ENCODE data around the gene STK33.

The STK33 gene

DNA sequence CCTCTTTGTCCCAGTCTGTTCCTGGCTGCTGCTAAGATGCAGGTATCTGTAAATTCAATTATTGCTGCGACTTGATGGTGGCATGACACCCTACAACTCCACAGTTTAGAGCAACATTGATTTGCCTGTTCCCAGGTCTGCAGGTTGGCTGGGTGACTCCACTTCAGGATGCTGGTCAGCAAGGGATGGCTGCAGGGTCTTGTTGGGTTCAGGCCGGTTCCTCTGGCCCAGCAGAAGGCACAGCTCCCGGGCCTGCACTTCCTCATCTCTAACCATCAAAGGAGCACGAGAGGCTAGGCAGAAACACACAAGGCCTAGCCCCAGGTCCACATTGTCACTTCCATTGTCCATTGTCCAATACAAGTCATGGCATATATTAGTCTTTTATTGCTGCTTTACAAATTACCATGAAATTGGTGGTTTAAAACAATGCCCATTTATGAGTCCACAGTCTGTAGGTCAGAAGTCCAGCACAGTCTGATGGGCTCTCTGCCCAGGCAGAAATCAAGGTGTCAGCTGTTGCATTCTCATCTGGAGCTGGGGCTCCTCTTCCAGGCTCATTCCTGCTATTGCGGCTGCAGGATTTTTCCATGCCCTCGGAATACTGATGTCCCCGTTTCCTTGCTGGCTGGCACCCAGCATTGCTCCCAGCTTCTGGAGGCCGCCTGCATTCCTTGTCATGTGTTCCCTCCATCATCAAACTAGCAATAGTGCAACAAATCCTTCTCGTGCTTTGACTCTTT is 233.8 kb downstream of the STK33 start:
- no peak for DNase-seq (ENCODE audit: low read depth, low spot score)
- no peak overlapping the region for H3K27ac ChIP-seq

DNA sequence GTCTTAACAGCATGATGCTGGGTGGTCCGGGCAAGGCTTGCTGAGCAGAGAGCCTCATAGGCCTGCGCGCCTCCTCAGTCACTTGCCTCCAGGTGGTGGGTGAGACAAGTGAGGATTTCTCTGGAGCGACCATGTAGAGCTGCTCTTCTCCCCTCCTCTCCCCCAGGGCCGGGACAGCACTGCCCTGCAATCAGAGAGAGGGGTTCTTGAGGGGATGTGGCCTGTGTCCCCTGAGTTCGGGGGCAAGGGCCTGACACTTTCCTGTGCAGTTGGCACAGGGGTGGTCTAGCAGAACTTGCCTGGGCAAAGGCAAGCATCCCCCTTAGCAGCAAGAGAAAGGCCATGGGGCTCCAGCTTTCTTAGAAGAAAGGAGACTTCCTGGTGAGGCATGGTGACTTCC is 234.5 kb downstream of the STK33 start:
- DNase-seq (ENCODE audit: low read depth, low spot score): no peak
- no peak overlapping the region for H3K27ac ChIP-seq

DNA sequence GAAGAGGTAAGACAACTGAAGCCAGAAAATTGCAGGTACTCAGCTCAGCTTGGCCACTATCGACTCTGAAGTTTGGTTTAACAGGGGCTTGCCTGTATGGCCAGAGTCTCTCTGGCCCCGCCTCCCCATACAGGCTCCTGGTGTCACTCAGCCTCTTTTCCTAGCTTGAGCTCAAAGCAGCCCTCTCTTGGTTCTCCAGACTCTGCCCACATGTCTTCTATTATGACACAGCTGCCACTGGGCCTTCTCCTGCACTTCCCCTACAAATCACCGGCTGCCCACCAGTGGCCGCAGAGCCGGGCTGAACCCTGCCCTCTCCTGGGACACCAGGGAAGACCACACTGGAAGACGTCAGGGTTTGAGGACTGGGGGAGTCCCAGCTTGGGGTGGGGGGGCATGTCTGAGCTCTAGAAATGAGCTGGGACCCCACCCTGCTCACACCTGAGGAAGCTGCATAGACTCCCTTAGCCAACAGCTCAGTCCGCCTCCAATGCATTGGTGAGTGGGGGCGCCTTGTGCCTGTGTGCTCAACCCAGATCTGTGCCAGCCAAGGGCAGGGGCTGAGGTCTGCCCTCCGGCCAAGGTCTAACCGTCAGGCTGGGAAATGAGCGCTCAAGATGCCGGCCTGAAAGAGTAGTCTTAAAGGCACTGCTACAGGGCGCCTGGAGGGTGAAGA is 236.0 kb downstream of the STK33 start:
- no peak for DNase-seq (ENCODE audit: low read depth, low spot score)
- no peak overlapping the region for H3K27ac ChIP-seq

DNA sequence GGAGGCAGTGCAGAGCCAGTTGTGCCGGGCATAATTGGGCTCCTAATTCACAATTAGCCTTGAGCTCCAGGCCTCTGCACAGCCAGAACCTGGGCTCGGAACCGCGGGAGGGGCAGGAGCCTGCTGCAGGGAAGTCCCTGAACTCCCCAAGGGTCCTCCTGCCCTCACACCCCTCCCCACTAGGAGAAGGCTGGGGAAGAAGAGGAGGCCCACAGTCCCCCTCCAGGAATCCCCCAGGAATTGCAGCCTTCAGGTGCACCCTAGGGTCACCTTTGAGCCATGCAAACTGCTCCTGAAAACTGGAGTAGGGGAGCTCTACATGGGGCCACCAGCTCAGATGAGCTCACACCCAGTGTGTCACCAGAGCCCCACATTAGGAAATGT is 236.5 kb downstream of the STK33 start:
- no peak overlapping the region for H3K27ac ChIP-seq
- no peak for DNase-seq (ENCODE audit: low read depth, low spot score)

DNA sequence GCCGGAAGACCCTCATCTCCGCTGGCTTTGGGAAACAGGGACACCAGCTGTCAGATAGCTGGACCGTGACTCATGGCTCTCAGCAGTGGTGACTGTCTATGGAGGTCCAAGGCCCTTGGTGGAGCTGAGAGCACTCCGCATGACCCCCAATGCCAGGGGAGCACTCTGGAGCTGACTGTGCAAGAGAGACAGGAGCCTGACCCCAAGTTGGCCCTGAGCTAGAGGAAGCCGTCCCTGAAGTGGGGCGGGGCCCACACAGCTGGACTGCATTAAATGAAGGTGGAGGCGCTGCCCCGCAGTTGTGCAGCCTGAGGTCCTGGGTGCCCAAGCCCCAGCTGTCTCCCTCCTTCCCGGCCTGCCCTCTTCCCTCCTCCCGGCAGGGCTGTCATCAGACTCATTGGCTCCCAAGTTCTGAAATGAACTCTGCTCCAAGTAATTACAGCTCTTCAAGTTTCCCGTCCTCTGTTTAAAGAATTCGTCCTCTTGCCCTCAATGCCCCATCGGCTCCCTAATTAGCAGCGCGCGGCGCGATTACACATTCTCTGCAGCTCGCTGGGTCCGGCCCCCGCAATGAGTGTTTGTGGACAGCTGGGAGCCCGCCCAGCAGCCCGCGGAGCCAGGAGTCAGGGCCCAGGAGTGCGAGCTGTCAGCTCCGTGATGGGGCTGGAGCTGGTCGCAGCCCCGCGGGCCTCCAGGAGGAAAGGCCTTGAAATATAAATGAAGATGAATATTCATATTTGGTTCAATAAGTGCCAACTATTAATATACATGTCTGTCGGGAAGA is 237.1 kb downstream of the STK33 start:
- DNase-seq (ENCODE audit: low read depth, low spot score): no peak
- no peak overlapping the region for H3K27ac ChIP-seq

DNA sequence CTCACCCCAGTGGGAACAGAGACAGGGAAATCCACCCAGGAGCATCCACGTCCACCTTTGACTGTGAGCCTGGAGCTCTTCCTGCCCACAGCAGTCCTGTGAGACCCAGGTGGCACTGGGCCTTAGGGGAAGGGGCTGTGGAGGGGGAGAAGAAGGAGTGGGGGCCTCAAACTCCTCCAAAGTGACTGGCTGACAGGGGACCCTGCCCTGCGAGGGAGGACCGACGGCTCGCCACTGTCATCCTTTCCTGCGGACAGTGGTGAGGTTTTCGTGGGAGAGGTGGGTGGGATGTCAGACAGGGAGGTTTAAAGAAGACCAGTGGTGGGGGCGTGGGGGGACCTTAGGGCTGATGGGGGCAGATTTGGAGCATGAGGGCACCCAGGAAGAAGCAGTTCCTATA is 237.8 kb downstream of the STK33 start:
- DNase-seq (ENCODE audit: low read depth, low spot score): no peak
- no peak overlapping the region for H3K27ac ChIP-seq

DNA sequence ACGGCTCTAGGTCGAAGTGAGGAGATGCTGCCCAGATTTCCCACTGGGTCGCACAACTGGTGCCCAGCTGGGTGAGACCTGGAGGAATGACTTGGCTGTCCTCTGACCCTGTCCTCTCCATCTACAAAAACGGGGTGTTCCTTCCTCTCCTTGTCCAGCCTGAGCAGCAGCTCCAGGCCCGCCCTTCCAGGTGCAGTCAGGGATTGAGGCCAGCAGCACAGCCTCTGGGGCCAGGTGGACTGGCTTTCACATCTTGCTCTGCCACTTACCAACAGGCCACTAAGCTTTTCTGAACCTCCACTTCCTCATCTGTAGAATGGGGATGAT is 238.6 kb downstream of the STK33 start:
- H3K27ac ChIP-seq: no peak overlapping the region
- no peak for DNase-seq (ENCODE audit: low read depth, low spot score)

DNA sequence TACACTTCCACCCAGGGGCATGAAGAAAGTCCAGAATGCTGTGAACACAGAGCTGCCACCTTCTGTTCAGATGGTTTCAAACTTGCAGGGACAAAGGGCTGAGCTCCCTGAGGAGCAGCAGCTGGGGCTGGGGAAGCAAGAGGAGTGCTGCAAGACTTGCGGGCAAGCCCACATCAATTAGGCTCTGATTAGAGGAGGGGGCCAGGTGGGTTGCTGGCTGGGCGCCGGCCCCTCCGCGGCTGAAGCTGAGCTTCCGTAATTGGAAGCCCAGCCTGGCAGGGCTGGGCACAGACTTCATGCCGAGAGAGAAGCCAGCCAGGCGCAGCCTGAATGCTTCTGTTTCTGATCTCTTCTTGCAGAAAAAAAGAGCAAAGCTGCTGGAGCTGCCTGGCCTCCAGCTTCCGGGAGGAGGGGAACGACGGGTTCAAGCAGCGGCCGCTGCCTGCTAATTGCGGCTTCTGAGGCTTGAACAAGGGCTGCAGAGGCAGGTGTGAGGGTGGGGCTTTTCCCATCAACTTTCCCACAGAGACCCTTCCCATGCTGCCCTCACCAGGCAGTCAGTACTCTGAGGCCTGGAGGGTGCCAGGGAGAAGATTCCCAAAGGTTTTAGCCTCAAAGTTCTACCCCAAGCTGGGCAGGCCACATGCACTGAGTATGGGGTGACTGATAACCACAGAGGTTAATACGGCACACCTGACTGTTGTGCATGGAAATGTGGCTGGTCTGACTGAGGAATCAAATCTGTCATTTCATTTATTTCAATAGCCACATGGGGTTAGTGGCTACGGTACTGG is 239.2 kb downstream of the STK33 start:
- H3K27ac ChIP-seq: no peak overlapping the region
- no peak for DNase-seq (ENCODE audit: low read depth, low spot score)

DNA sequence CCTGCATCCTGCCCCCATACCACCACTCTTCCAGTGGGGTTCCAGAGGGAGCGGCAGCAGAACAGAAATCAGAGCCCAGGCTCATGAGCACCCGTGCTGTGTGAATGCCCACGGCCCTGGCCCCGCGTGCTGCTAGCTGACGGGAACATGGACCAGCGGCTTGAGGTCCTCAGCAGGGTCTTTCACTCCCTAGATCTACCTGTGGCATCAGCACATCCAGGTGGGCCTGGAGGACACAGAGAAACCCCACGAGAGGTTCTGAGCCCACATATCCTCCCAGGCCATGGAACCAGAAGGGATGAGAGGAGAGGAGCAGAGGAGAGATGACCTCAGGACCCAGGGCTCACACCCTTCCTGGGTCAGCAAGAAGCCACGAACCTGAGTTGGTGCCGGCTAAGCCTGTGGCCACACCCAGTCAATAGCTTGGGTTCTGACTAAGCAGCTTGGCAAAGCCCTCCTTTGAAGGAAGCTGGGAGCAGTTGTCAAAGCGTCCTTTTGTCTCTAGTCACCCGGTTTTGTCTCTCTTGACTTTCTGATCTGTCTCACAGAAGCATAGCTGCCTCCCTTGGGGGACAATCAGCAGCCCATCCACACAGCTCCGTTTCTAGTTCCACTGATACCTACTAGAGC is 241.0 kb downstream of the STK33 start:
- no peak overlapping the region for H3K27ac ChIP-seq
- DNase-seq (ENCODE audit: low read depth, low spot score): no peak

DNA sequence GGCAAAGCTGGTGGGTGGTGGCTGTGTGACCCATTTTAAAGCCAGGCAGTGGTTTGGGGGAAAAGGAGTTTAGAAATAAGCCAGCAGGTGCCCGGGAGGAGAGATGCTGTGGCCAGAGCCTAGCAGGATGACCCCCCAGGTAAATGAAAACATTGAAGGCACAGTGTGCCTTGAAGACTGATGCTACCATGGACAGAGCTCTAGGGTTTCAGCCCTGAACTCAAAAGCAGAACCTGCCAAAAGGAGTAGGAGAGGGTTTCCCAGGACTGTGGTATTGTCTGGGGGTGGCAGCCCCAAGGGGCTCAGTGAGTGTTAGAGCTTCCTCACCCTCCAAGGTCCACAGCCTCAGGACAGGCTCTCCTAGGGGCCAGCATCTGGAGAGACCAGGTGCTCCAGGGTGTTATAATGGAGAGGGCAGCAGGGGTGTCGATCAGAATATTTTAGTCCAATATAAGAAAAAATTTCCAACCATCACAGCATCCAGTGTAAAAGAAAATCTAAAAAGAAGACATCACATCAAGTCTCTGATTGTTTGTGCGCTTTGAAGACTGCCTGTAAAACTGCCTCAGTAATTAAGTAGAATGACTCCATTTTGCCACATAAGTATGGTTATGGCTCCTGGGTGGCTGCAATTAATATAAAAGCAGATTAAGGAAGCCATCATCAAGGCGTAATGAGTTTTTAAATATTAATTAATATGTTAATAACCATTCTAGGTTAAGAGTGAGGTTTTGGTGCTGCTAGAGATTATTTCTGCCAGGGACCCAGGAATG is 241.7 kb downstream of the STK33 start:
- no peak for DNase-seq (ENCODE audit: low read depth, low spot score)
- no peak overlapping the region for H3K27ac ChIP-seq

DNA sequence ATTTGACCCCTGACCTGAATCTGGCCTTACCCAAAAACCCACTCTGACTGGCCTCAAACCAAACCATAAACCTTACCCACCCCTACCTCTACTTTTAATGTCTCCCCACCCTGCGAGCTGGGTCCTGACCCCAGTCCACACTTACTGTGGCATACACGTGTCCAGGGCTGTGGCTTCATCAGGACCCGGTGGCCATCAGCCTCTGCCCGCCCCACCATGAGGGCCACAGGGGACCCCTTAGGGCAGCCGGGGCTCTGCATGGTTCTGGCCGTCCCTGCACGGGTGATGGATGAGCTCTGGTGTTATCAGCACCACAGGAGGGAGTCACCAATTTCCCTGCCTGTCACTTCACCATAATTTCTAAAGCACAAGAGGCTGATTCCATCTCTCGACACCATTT is 242.8 kb downstream of the STK33 start:
- DNase-seq (ENCODE audit: low read depth, low spot score): no peak
- no peak overlapping the region for H3K27ac ChIP-seq

DNA sequence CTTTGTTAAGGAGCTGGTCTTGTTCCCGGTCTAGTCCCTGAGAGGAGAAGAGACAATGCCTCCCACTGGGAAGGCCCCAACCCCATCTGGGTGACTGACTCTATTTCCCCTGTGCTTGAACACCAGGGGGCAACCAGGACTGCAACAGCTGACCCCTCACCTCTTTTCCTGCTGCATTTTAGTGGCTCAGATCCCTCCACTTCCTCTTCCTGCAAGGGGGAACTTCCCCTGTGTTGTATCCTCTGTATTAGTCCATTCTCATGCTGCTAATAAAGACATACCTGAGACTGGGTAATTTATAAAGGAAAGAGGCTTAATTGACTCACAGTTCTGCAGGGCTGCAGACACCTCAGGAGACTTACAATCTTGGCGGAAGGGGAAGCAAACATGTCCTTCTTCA is 246.1 kb downstream of the STK33 start:
- H3K27ac ChIP-seq: no peak overlapping the region
- no peak for DNase-seq (ENCODE audit: low read depth, low spot score)

DNA sequence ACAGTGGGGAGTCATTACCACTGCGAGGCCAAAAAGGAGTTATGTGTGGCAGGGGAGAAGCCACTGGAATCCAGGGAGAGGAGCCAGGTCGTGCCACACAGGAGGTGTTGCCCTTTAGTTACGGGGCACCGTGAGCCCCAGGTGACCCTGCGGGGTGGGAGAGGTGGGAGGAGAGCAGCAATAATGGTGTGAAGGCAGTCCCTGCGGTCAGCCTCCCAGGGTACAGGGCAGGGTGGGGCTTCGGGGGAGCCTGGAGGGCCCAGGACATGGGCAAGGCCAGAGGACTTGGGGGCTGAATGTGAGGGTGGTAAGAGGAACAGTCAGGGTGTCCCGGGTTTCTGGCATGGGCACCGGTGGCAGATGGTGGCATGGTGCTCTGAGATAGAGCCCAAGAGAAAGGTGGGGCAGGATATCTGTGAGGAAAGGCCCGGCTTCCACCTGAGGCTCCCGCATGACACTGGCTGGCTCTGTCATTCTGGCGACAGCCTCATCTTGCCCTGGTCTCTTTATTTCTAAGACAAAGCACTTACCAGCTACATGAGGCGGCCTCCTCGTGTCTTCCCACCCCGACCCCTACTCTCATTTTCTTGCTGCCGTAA is 247.8 kb downstream of the STK33 start:
- no peak for DNase-seq (ENCODE audit: low read depth, low spot score)
- H3K27ac ChIP-seq: no peak overlapping the region

DNA sequence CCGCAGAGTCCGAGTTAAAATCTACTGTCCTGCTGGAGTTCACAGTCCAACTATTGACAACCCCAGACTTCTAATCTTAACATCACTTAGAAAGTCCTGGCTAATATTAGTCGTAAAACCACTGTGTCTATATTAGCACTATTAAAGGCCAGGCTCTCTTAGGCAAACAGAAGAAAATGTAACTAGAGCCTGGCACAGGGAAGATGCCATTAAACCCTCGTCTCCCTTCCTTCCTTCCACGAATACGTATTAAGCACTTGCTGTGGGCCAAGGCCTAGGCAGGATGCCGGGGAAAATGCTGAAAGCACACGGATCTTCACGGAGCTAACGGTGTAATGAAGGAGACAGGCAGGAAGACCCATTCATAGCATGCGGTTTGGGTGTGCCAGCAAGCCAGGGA is 248.8 kb downstream of the STK33 start:
- no peak overlapping the region for H3K27ac ChIP-seq
- DNase-seq (ENCODE audit: low read depth, low spot score): no peak

DNA sequence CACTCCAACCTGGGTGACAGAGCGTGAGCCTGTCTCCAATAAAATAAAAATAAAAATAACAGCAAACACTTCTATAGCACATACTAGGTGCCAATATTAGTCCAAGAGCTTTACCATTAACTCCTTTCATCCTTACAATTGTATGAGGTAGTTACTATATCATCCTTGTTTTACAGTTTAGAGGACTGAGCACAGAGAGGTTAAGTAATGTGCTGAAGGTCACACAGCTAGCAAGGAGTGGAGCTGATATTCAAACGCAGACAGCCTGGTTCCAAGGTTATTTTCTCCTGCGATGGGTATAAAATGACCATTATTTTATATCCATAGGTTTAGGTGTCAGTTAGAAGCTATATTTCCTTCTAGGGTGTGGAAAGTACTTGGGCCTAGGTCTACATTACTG is 249.7 kb downstream of the STK33 start:
- no peak overlapping the region for H3K27ac ChIP-seq
- DNase-seq (ENCODE audit: low read depth, low spot score): no peak

DNA sequence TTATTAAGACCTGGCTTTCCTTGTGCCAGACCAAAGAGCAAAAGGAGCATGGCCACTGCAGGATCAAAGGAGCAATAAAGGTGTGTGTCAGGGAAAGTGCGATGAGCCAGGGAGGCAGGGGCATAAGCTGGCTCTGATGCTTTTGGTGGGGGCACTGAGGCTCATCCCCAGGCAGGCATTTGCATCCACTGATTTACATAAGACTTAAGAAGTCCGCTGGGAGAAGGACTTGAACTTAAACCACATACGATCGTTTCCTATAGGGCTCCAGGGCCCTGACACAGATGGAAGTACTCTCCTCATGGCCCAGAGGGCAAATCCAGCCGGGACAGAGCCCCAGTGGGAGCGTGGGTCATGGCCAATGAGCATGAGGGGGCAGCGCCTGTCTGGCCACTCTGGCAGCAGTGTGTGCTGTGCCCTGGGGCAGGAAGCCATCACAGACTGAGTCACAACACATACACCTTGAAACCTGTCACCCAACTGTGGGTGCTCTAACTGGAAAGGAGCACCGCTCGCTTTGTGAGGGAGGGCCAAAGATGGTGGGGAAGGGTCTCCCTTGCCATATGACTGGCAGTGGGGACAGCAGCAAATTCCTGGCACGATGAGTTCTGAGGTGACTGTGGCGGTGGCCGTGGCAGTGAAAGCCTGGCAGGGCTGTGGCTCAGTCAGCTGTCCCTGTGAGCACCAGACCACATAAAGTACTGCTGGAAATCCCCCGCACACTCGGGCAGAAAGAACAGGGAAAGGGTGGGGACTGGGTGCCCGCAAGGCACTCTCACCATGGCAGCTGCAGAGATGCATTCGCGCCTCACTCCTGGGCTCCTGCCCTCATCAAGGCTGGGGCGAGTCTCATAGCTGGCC is 251.0 kb downstream of the STK33 start:
- no peak for DNase-seq (ENCODE audit: low read depth, low spot score)
- H3K27ac ChIP-seq: no peak overlapping the region

DNA sequence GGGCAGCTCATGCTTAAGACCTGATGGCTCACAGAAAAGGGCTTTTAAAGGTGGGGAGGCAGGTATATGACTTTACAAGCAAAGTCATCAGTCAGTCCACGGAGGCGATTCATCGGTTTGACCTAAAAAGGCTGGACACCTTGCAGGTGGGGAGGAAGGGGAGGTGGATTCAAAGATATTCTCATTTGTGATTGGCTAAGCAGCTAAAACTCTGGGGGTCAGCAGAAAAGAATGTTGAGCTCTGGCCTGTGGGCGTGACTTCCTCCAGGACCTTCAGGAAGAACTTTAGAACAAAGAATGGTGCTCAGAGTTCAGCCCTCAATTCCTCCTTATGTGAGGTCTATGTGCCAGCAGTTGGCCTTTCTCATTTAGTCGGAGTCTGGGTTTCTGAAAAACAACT is 252.0 kb downstream of the STK33 start:
- no peak for DNase-seq (ENCODE audit: low read depth, low spot score)
- H3K27ac ChIP-seq: no peak overlapping the region

Measured in epithelial cell of prostate (primary cell).